ENCODE data around the gene MAP7D3.
A peak's percentile ranks its signal among the peaks of the same experiment; 100 is the strongest.
"Not testable (repeated sequence)": the region's sequence is repeated elsewhere in the genome, so short reads cannot be mapped to it uniquely, and the experiment has no call there.

The MAP7D3 gene

GRCh38 chrX:136251041-136251991, at the start of gene MAP7D3:
Gene MAP7D3 (minus strand): TSS chrX:136251400. CDS start chrX:136251358, 42 bp downstream.
- peak; percentile 13 for DNase-seq

- DNase-seq = not testable (repeated sequence)
These were observed 49.5 kb upstream of the MAP7D3 start, which contains the start of gene ADGRG4 for GRCh38 chrX:136300721-136301120. Gene ADGRG4 (plus strand): TSS chrX:136300963. CDS start chrX:136308778, 7,815 bp downstream.

- DNase-seq = no peak
These were observed 44.2 kb upstream of the MAP7D3 start for GRCh38 chrX:136295380-136295779.

- no peak for DNase-seq
These were observed 41.5 kb upstream of the MAP7D3 start for GRCh38 chrX:136292656-136293055.

GRCh38 chrX:136291824-136292223, 40.6 kb upstream of the MAP7D3 start:
- no peak for DNase-seq

GRCh38 chrX:136286375-136286774, 35.2 kb upstream of the MAP7D3 start:
- DNase-seq = not testable (repeated sequence)

GRCh38 chrX:136275553-136275952, 24.4 kb upstream of the MAP7D3 start:
- no peak for DNase-seq

GRCh38 chrX:136273986-136274385, 22.8 kb upstream of the MAP7D3 start:
- DNase-seq = no peak

GRCh38 chrX:136272325-136272724, 21.1 kb upstream of the MAP7D3 start:
- DNase-seq = no peak

- DNase-seq = peak; percentile 28
These were observed 20.1 kb upstream of the MAP7D3 start for GRCh38 chrX:136271300-136271699.

GRCh38 chrX:136269921-136270320, 18.7 kb upstream of the MAP7D3 start:
- no peak for DNase-seq

- peak; percentile 21 for DNase-seq
These were observed 17.1 kb upstream of the MAP7D3 start for GRCh38 chrX:136268051-136269048.

GRCh38 chrX:136266828-136267227, 15.6 kb upstream of the MAP7D3 start:
- DNase-seq = no peak

GRCh38 chrX:136262812-136263315, 11.7 kb upstream of the MAP7D3 start:
- no peak for DNase-seq

GRCh38 chrX:136262243-136262642, 11.0 kb upstream of the MAP7D3 start:
- no peak for DNase-seq

GRCh38 chrX:136261321-136261720, 10.1 kb upstream of the MAP7D3 start:
- DNase-seq = no peak

- DNase-seq = no peak
These were observed 9.6 kb upstream of the MAP7D3 start for GRCh38 chrX:136260776-136261175.

GRCh38 chrX:136259543-136259942, 8.3 kb upstream of the MAP7D3 start:
- DNase-seq = no peak

- DNase-seq = no peak
These were observed 7.8 kb upstream of the MAP7D3 start for GRCh38 chrX:136258951-136259350.

- DNase-seq = no peak
These were observed 4.8 kb upstream of the MAP7D3 start for GRCh38 chrX:136256026-136256425.

- DNase-seq = no peak
These were observed 4.3 kb upstream of the MAP7D3 start for GRCh38 chrX:136255541-136255940.

- no peak for DNase-seq
These were observed 784 bp downstream of the MAP7D3 start for GRCh38 chrX:136250191-136251040.

All from KG1 (cell line).